HepG2 (cell line): ENCODE results near the gene UNC93A. TPM values are rescaled to one million over a fixed set of nuclear protein-coding genes. Genes with fewer than 3 reads are reported as not detected.

ENCODE experiments used
- ATF7 ChIP-seq, 2 experiments: fragments of 450-650 bp in 1 of 2; sonication (generic) in 1 of 2; formaldehyde crosslinking in 1 of 2; IDR thresholded peaks; 2 replicates each; pipeline versions ENCODE4 v1.4.0 to v1.6.1; 2016 to 2020; ENCODE audit warnings: antibody characterized with exemption in 1 of 2, mild to moderate bottlenecking in 1 of 2, missing genetic modification reagents in 1 of 2
- ATM ChIP-seq: fragments of 450-650 bp; IDR thresholded peaks from 2 replicates; pipeline ENCODE4 v1.7.1; 2017; ENCODE audit warnings: mild to moderate bottlenecking, borderline replicate concordance
- CEBPG ChIP-seq: IDR thresholded peaks from 2 replicates; pipeline ENCODE4 v1.6.1; 2016
- DMAP1 ChIP-seq: IDR thresholded peaks from 2 replicates; pipeline ENCODE4 v1.6.1; 2016
- FOXJ3 ChIP-seq: sonication (generic); formaldehyde crosslinking; IDR thresholded peaks from 2 replicates; pipeline ENCODE4 v1.4.0; 2020; ENCODE audit warnings: missing genetic modification reagents, mild to moderate bottlenecking, borderline replicate concordance
- FOXK2 ChIP-seq: fragments of 450-650 bp; IDR thresholded peaks from 2 replicates; pipeline ENCODE4 v1.6.1; 2016
- GTF2F1 ChIP-seq: fragments of 150-350 bp; IDR thresholded peaks from 2 replicates; pipeline ENCODE4 v1.6.1; 2014; ENCODE audit warnings: low read length
- JUN ChIP-seq: sonication (generic); formaldehyde crosslinking; IDR thresholded peaks from 2 replicates; pipeline ENCODE4 v1.4.0; 2020; ENCODE audit warnings: mild to moderate bottlenecking, missing genetic modification reagents
- JUNB ChIP-seq: sonication (generic); formaldehyde crosslinking; IDR thresholded peaks from 2 replicates; pipeline ENCODE4 v1.8.0; 2022; ENCODE audit warnings: missing genetic modification reagents, mild to moderate bottlenecking, borderline replicate concordance
- KLF12 ChIP-seq: sonication (generic); formaldehyde crosslinking; IDR thresholded peaks from 2 replicates; pipeline ENCODE4 v1.4.0; 2020; ENCODE audit warnings: missing genetic modification reagents, borderline replicate concordance
- MED8 ChIP-seq: sonication (generic); formaldehyde crosslinking; IDR thresholded peaks from 2 replicates; pipeline ENCODE4 v1.8.1; 2023; ENCODE audit warnings: mild to moderate bottlenecking, missing genetic modification reagents; ENCODE audit not compliant: insufficient replicate concordance
- PLRG1 ChIP-seq: fragments of 450-650 bp; conservative IDR thresholded peaks from 2 replicates; pipeline ENCODE4 v1.6.1; 2016
- SAP130 ChIP-seq: IDR thresholded peaks from 2 replicates; pipeline ENCODE4 v1.6.1; 2016; ENCODE audit warnings: low read depth
- TP53 ChIP-seq: sonication (generic); formaldehyde crosslinking; conservative IDR thresholded peaks from 2 replicates; pipeline ENCODE4 v1.4.0; 2020; ENCODE audit warnings: missing genetic modification reagents
- ZC3H13 ChIP-seq: sonication (generic); formaldehyde crosslinking; IDR thresholded peaks from 2 replicates; pipeline ENCODE4 v1.8.1; 2023; ENCODE audit warnings: mild to moderate bottlenecking, missing genetic modification reagents, moderate library complexity
- ZNF17 ChIP-seq: sonication (generic); formaldehyde crosslinking; IDR thresholded peaks from 2 replicates; pipeline ENCODE4 v1.5.0; 2020; ENCODE audit warnings: mild to moderate bottlenecking, missing genetic modification reagents
- ZNF282 ChIP-seq: fragments of 450-650 bp; IDR thresholded peaks from 2 replicates; pipeline ENCODE4 v1.6.1; 2018; ENCODE audit not compliant: partially characterized antibody
- ZNF292 ChIP-seq: sonication (generic); formaldehyde crosslinking; IDR thresholded peaks from 2 replicates; pipeline ENCODE4 v1.8.1; 2022; ENCODE audit warnings: mild to moderate bottlenecking, low read depth, missing genetic modification reagents, borderline replicate concordance
- ZNF672 ChIP-seq: sonication (generic); formaldehyde crosslinking; IDR thresholded peaks from 2 replicates; pipeline ENCODE4 v1.8.1; 2022; ENCODE audit warnings: missing genetic modification reagents
- ZNF720 ChIP-seq: sonication (generic); formaldehyde crosslinking; IDR thresholded peaks from 2 replicates; pipeline ENCODE4 v1.4.0; 2020; ENCODE audit warnings: missing genetic modification reagents
- ZNF773 ChIP-seq: sonication (generic); formaldehyde crosslinking; IDR thresholded peaks from 2 replicates; pipeline ENCODE4 v1.4.0; 2020; ENCODE audit warnings: missing genetic modification reagents, borderline replicate concordance
- ZNF839 ChIP-seq: sonication (generic); formaldehyde crosslinking; IDR thresholded peaks from 2 replicates; pipeline ENCODE4 v1.4.0; 2020; ENCODE audit warnings: missing genetic modification reagents, mild to moderate bottlenecking, borderline replicate concordance
- polyA plus RNA-seq, 8 experiments: library from polyadenylated mRNA; depleted of rRNA in 3 of 8; stranded (reverse) in 7 of 8; unstranded in 1 of 8; fragments of >200 nt; fragmentation: Illumina TruSeq in 4 of 8; extraction: Trizol in 4 of 8; gene quantifications; 2 replicates each; pipeline versions ENCODE4 v1.2.1 to v1.2.3, GENCODE V29; 2011 to 2016; ENCODE audit warnings: low read depth in 4 of 8, missing spikeins in 1 of 8, mixed read lengths in 1 of 8; ENCODE audit not compliant: insufficient read depth in 1 of 8
- total RNA-seq, 5 experiments: library from RNA; depleted of rRNA; stranded (reverse); fragments of >200 nt; fragmentation: Illumina TruSeq; extraction: Trizol; gene quantifications; 2 replicates each; pipeline ENCODE4 v1.2.3, GENCODE V29; 2016; ENCODE audit warnings: low read depth in 1 of 5
- TF ChIP-seq, protein P1 (sequence below): sonication (generic); formaldehyde crosslinking; IDR thresholded peaks from 2 replicates; pipeline ENCODE4 v1.4.0; 2020; ENCODE audit warnings: missing genetic modification reagents
- TF ChIP-seq, protein P2 (sequence below): sonication (generic); formaldehyde crosslinking; conservative IDR thresholded peaks from 2 replicates; pipeline ENCODE4 v1.8.1; 2023; ENCODE audit warnings: missing genetic modification reagents
- TF ChIP-seq, protein P3 (sequence below): sonication (generic); formaldehyde crosslinking; IDR thresholded peaks from 2 replicates; pipeline ENCODE4 v1.8.0; 2022; ENCODE audit warnings: missing genetic modification reagents, mild to moderate bottlenecking, moderate library complexity, borderline replicate concordance
- TF ChIP-seq, protein P4 (sequence below): sonication (generic); formaldehyde crosslinking; IDR thresholded peaks from 2 replicates; pipeline ENCODE4 v1.5.0; 2020; ENCODE audit warnings: mild to moderate bottlenecking, missing genetic modification reagents

Gene UNC93A
- total and polyA plus RNA-seq, 2 of the 13 experiments (the other 11 are each of a cell fraction or from before 2014, with no cell fraction given), result 11.0 to 42.7 TPM

DNA sequence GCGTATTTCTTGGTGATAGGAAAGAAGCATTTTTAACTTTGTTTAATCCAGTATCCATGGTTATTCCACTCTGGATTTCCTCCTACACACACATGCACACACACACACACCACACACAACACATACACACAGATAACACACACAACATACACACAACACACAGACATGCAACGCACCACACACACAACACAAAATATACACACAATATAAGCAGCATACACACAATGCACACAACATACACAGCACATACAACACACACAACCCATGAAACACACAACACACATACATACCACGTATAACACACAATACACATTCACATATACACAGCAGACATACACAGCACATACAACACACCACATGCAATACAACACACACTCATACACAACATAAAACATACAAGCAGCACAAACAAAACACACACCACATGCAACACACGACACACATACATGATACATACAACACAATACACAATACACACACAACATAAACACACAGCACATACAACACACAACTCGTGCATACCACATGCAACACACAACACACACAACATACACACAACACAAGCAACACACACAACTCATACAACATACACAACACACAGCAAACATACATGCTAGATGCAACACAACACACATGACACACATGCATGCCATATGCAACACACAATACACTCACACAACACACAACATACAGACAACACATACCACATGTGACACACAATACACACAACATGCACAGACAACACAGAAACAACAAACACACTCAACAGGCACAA is 46.7 kb downstream of the UNC93A start (continued):
- TF ChIP-seq ATF7 (IDR thresholded peaks at IDR 0.05), result no peak; the same call in 1 of the 2 replicates
- no peak for TF ChIP-seq ATF7 (CRISPR knock-in tag; IDR thresholded peaks at IDR 0.05)
- TF ChIP-seq KLF12 (CRISPR knock-in tag), result no peak
- TF ChIP-seq TP53 (CRISPR knock-in tag), result no peak
- no peak for TF ChIP-seq ZNF839
- TF ChIP-seq, protein P1, sequence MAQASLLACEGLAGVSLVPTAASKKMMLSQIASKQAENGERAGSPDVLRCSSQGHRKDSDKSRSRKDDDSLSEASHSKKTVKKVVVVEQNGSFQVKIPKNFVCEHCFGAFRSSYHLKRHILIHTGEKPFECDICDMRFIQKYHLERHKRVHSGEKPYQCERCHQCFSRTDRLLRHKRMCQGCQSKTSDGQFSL (CRISPR knock-in tag), result no peak
- no peak for TF ChIP-seq JUN (CRISPR knock-in tag)
- TF ChIP-seq MED8, result no peak
- TF ChIP-seq, protein P2, sequence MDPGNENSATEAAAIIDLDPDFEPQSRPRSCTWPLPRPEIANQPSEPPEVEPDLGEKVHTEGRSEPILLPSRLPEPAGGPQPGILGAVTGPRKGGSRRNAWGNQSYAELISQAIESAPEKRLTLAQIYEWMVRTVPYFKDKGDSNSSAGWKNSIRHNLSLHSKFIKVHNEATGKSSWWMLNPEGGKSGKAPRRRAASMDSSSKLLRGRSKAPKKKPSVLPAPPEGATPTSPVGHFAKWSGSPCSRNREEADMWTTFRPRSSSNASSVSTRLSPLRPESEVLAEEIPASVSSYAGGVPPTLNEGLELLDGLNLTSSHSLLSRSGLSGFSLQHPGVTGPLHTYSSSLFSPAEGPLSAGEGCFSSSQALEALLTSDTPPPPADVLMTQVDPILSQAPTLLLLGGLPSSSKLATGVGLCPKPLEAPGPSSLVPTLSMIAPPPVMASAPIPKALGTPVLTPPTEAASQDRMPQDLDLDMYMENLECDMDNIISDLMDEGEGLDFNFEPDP (CRISPR knock-in tag), result 0 out of 2 replicates have a peak, but pooled peaks have one; percentile 68
- TF ChIP-seq, protein P3, sequence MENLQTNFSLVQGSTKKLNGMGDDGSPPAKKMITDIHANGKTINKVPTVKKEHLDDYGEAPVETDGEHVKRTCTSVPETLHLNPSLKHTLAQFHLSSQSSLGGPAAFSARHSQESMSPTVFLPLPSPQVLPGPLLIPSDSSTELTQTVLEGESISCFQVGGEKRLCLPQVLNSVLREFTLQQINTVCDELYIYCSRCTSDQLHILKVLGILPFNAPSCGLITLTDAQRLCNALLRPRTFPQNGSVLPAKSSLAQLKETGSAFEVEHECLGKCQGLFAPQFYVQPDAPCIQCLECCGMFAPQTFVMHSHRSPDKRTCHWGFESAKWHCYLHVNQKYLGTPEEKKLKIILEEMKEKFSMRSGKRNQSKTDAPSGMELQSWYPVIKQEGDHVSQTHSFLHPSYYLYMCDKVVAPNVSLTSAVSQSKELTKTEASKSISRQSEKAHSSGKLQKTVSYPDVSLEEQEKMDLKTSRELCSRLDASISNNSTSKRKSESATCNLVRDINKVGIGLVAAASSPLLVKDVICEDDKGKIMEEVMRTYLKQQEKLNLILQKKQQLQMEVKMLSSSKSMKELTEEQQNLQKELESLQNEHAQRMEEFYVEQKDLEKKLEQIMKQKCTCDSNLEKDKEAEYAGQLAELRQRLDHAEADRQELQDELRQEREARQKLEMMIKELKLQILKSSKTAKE (CRISPR knock-in tag), result peak; percentile 21; the same call in 1 of the 2 replicates
- TF ChIP-seq CEBPG (CRISPR knock-in tag), result no peak
- peak; percentile 86 for TF ChIP-seq ZNF672 (CRISPR knock-in tag)
- no peak for TF ChIP-seq ZNF292
- no peak for TF ChIP-seq ZNF773
- no peak; the same call in 1 of the 2 replicates for TF ChIP-seq ATM
- TF ChIP-seq, protein P4, sequence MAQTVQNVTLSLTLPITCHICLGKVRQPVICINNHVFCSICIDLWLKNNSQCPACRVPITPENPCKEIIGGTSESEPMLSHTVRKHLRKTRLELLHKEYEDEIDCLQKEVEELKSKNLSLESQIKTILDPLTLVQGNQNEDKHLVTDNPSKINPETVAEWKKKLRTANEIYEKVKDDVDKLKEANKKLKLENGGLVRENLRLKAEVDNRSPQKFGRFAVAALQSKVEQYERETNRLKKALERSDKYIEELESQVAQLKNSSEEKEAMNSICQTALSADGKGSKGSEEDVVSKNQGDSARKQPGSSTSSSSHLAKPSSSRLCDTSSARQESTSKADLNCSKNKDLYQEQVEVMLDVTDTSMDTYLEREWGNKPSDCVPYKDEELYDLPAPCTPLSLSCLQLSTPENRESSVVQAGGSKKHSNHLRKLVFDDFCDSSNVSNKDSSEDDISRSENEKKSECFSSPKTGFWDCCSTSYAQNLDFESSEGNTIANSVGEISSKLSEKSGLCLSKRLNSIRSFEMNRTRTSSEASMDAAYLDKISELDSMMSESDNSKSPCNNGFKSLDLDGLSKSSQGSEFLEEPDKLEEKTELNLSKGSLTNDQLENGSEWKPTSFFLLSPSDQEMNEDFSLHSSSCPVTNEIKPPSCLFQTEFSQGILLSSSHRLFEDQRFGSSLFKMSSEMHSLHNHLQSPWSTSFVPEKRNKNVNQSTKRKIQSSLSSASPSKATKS (CRISPR knock-in tag), result no peak
- peak; percentile 91 for TF ChIP-seq ZNF282
- TF ChIP-seq PLRG1, result 0 out of 2 replicates have a peak, but pooled peaks have one; percentile 10
- TF ChIP-seq FOXK2, result peak; percentile 63
- TF ChIP-seq SAP130, result no peak
- TF ChIP-seq ZNF17 (CRISPR knock-in tag), result no peak
- no peak for TF ChIP-seq GTF2F1
- peak; percentile 49; the same call in 1 of the 2 replicates for TF ChIP-seq JUNB (CRISPR knock-in tag)
- TF ChIP-seq ZC3H13, result 0 out of 2 replicates have a peak, but pooled peaks have one; percentile 53
- no peak for TF ChIP-seq FOXJ3
- TF ChIP-seq ZNF720 (CRISPR knock-in tag), result no peak
- no peak for TF ChIP-seq DMAP1
